Measurements from ENCODE around the gene GRM8.

Gene GRM8

DNA sequence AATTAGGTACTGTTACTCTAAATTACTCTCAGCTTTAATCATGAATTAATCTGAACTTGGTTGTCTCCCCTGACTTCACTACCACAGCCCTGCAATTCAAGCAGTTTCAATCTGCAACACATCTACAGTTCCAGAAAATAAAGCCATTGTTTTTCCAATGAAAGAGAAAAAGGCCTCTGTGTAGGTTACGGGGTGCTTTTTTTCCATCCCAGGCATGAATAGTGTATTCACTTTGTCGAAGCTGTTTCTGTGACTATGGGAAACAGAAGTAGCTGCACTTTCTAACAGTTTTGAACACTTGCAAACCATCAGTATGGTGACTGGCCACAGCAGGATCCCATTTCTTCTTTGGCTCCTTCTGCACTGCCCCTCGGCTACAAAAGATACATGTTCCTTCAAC is 460.2 kb downstream of the GRM8 start:
- no peak for DNase-seq (ENCODE audit: low spot score)
- TF ChIP-seq, protein P1, sequence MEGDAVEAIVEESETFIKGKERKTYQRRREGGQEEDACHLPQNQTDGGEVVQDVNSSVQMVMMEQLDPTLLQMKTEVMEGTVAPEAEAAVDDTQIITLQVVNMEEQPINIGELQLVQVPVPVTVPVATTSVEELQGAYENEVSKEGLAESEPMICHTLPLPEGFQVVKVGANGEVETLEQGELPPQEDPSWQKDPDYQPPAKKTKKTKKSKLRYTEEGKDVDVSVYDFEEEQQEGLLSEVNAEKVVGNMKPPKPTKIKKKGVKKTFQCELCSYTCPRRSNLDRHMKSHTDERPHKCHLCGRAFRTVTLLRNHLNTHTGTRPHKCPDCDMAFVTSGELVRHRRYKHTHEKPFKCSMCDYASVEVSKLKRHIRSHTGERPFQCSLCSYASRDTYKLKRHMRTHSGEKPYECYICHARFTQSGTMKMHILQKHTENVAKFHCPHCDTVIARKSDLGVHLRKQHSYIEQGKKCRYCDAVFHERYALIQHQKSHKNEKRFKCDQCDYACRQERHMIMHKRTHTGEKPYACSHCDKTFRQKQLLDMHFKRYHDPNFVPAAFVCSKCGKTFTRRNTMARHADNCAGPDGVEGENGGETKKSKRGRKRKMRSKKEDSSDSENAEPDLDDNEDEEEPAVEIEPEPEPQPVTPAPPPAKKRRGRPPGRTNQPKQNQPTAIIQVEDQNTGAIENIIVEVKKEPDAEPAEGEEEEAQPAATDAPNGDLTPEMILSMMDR (IDR thresholded peaks at IDR 0.05; ENCODE audit: extremely low read depth, missing control alignments), result no peak

DNA sequence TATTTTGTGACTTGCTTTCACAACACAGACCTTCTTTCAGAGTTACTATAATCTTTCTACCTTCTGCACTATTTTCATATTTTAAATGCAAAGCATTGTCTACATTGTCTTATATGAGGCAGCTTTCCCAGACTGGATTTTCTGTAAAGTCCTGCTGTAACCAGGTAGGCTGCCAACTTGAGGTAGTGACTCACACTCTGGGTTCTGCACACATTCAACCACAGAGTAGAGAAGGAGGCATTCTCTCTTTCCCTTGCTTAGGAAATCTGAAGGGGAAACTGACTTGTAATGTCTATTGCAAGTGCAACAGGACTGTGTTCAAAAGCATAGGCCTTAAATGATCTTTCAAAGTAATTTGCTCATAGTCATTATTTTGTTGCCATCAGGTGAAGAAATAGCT is 461.4 kb downstream of the GRM8 start:
- no peak for DNase-seq (ENCODE audit: low spot score)
- TF ChIP-seq, protein P1 (IDR thresholded peaks at IDR 0.05; ENCODE audit: extremely low read depth, missing control alignments), result no peak

DNA sequence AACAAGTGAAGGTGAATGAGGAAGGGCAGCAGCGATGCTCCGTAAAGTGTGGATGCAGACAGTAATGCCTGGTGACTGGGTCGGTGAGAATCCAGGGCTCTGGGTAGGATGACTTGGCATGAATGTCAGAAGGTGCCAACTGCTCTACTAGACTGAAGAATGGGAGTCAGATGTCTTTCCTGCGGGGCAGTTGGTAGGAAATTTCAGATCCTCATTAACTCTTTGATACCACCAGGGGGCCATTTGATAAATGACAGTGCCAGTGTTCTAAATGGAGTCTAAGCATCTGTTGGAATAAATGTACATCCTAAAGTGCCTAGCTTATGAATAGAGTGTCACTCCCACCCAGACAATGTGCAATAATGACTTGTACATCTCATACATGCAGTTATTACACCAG is 462.0 kb downstream of the GRM8 start:
- TF ChIP-seq, protein P1 (IDR thresholded peaks at IDR 0.05; ENCODE audit: extremely low read depth, missing control alignments), result no peak
- no peak for DNase-seq (ENCODE audit: low spot score)

DNA sequence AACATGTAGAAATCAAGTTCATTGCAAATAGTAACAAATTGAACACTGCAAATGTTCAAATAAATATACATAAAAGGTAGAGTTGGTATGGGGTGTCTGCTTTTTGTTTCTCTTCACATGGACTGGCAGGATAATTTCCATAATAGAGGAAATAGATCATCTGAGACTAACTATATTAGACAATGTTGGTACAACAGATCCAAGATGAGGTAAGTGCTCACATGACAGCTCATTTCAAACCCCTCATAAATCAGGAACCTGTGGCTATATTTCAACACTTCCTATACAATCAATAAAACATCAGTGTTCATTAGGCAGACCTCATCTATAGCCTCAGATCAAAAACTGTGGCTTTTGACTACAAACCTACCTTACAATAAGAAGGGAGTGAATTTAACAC is 469.1 kb downstream of the GRM8 start:
- DNase-seq (ENCODE audit: low spot score), result no peak
- TF ChIP-seq, protein P1 (IDR thresholded peaks at IDR 0.05; ENCODE audit: extremely low read depth, missing control alignments), result no peak

DNA sequence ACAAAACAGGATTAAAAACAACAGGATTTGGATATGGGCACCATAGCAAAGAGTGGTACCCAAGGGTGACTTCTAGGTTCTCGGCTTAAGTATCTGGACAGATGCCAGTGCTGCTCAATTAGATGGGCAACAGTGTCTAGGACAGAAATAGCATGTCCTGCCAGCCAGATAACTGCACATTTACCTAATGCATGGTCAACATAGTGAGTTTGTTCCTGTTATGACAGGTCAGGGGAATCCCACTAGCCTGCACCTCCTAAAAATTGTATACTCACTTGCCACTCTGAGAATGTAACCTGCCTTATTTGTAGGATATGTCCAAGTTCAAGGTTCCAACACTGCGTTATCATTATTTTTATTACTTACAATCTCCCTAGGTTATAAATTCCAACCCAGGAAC is 471.7 kb downstream of the GRM8 start:
- peak; percentile 20 for DNase-seq (ENCODE audit: low spot score)
- TF ChIP-seq, protein P1 (IDR thresholded peaks at IDR 0.05; ENCODE audit: extremely low read depth, missing control alignments), result no peak

DNA sequence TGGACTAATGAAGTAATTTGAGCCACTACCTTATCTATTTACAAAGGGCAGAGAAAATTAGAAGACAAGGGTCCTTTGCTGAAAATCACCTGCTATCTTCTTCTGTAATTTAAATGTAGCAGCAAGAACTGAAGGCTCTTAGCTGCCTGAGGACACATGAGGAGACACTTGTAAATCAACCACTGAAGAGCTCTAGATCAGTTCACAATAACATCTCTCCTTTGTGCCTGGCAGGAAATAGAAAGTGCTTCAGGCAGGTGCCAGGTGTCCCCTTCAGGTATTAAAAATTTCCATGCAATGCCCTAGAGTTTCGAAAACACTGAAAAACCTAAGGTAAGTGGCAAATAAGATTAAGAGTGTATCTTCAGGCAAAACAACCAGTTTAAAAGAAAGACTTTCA is 474.6 kb downstream of the GRM8 start:
- TF ChIP-seq, protein P1 (IDR thresholded peaks at IDR 0.05; ENCODE audit: extremely low read depth, missing control alignments), result no peak
- no peak for DNase-seq (ENCODE audit: low spot score)

DNA sequence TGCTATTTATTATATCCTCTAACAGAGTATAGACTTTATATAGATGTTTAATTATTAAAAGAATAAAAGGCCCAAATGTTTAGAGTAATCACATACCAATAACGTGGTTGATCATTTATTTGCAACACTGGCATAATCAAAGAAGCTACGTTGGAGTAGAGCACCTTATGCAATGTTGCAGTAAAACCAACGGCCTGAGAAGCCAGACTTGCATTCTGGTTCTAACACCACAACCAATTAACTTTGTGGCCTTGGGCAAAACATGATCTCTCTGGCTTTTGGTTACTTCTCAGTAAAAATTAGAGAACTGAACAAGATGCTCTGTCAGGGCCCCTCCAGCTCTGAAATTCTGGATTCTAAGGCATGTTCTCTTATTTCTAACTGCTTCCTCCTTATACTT is 476.2 kb downstream of the GRM8 start:
- DNase-seq (ENCODE audit: low spot score), result no peak
- TF ChIP-seq, protein P1 (IDR thresholded peaks at IDR 0.05; ENCODE audit: extremely low read depth, missing control alignments), result no peak
